Panc1 (cell line): Measurements from ENCODE around the gene HOXA13. TPM values are rescaled to one million over a fixed set of nuclear protein-coding genes. Genes with fewer than 3 reads are reported as not detected.

Source experiments
- ATAC-seq: fragments of 200-7000 bp; cut with Tn5 transposase; 2 replicates; pipeline ENCODE4 v1.9.1; 2020; ENCODE audit warnings: mild to moderate bottlenecking, moderate library complexity
- BruUV-seq: library from RNA; stranded (reverse); fragments of 400-500 nt; replicated peaks from 2 replicates; lab custom pipeline; 2021; lab: Mats Ljungman, UMichigan
- CTCF ChIA-PET: fragments of 300-600 bp; sonication (Branson Sonifier 250); formaldehyde crosslinking; loops from one replicate; lab custom pipeline; 2022; ENCODE audit warnings: antibody characterized with exemption; lab: Charles Lee
- POLR2A ChIA-PET: fragments of 300-600 bp; sonication (Branson Sonifier 250); formaldehyde crosslinking; loops from one replicate; lab custom pipeline; 2022; ENCODE audit warnings: antibody characterized with exemption; lab: Charles Lee
- DNase-seq: peaks from one replicate; pipeline ENCODE4 v3.0.0-alpha.2; 2010; ENCODE audit warnings: low read depth, low spot score
- H3K27ac ChIP-seq: 2 replicates; pipeline ENCODE4 v1.5.1; 2011; ENCODE audit warnings: mild to moderate bottlenecking, low read length, inconsistent platforms
- H3K27me3 ChIP-seq: fragments of 200-500 bp; sonication (Bioruptor generic); 2 replicates; pipeline ENCODE4 v1.6.0; 2014; ENCODE audit warnings: low read length, inconsistent platforms; ENCODE audit not compliant: control insufficient read depth, insufficient read depth
- H3K36me3 ChIP-seq: fragments of 200-500 bp; sonication (Bioruptor generic); 2 replicates; pipeline ENCODE4 v1.5.1; 2014; ENCODE audit warnings: inconsistent platforms, mild to moderate bottlenecking, low read length, moderate library complexity; ENCODE audit not compliant: control insufficient read depth, insufficient read depth
- H3K4me1 ChIP-seq: 2 replicates; pipeline ENCODE4 v1.5.1; 2011; ENCODE audit warnings: inconsistent platforms, mild to moderate bottlenecking, low read length, moderate library complexity; ENCODE audit not compliant: control insufficient read depth, insufficient read depth
- H3K4me3 ChIP-seq, 2 experiments: 2 replicates each; pipeline ENCODE4 v1.5.1; 2011 to 2012; ENCODE audit warnings: low read depth in 2 of 2, low read length in 2 of 2, mild to moderate bottlenecking in 2 of 2, inconsistent platforms in 1 of 2, moderate library complexity in 1 of 2
- H3K9me3 ChIP-seq: fragments of 200-500 bp; sonication (Bioruptor generic); 2 replicates; pipeline ENCODE4 v1.5.1; 2014; ENCODE audit warnings: low read depth, mild to moderate bottlenecking, inconsistent platforms, low read length, moderate library complexity; ENCODE audit not compliant: control insufficient read depth, insufficient read depth
- CTCF ChIP-seq: fragments of 450-650 bp; IDR thresholded peaks from 2 replicates; pipeline ENCODE4 v1.5.1; 2017; ENCODE audit warnings: mild to moderate bottlenecking
- POLR2AphosphoS5 ChIP-seq: IDR thresholded peaks from 2 replicates; pipeline ENCODE4 v1.6.1; 2012; ENCODE audit warnings: mild to moderate bottlenecking, low read depth, low read length, moderate library complexity
- SIN3A ChIP-seq: IDR thresholded peaks from 2 replicates; pipeline ENCODE4 v1.6.1; 2012; ENCODE audit warnings: low read depth, mild to moderate bottlenecking, low read length, moderate library complexity, borderline replicate concordance; ENCODE audit not compliant: insufficient read depth
- TCF7L2 ChIP-seq: IDR thresholded peaks from 2 replicates; pipeline ENCODE4 v1.6.1; 2011; ENCODE audit warnings: mild to moderate bottlenecking, low read depth, low read length, inconsistent platforms
- in situ Hi-C: cut with HindIII; loops from 2 replicates; pipeline ENCODE4 v1.10.0; 2016; ENCODE audit warnings: low sequenced_read_pairs, low pct_unique_long_range_greater_than_20kb
- intact Hi-C: fragments of 100-400 bp; cut with micrococcal nuclease; formaldehyde crosslinking; loops from one replicate; pipeline ENCODE4 v1.10.0; 2022; ENCODE audit not compliant: unreplicated experiment
- total RNA-seq: library from RNA; stranded (reverse); gene quantifications from one replicate; pipeline ENCODE4 v1.2.1, GENCODE V29; 2021; ENCODE audit not compliant: unreplicated experiment

HOXA13 gene
- total RNA-seq, 1 experiment from 2014 or later: 1.2 TPM

- BruUV-seq: no TSS peak
- Histone ChIP-seq H3K27me3 (no peaks in the 10 kb centered on the region), H3K27ac (no peak overlapping the region), H3K36me3 (no peaks in the 10 kb centered on the region), H3K4me1 (peaks cover 11% of the 10 kb centered on the region; the same call in 1 of the 2 replicates), H3K4me3 (no peak overlapping the region), H3K9me3 (no peaks in the 10 kb centered on the region)
- no peak for ATAC-seq
- ChIA-PET POLR2A (no interaction called here), CTCF (no interaction called here)
- intact Hi-C loops (no loop called here), in situ Hi-C loops (no loop called here)
- no peak for DNase-seq
- TF ChIP-seq CTCF: no peak
- TF ChIP-seq SIN3A: no peak
- TF ChIP-seq TCF7L2: no peak
- TF ChIP-seq POLR2AphosphoS5: no peak
Observed at GRCh38 chr7:27174874-27175625, 24.8 kb downstream of the HOXA13 start.

- POLR2A ChIA-PET: no interaction called here
Observed at GRCh38 chr7:27173956-27174873, 25.7 kb downstream of the HOXA13 start, which contains the start of gene HOXA10. TSS of gene HOXA10 (minus strand) at chr7:27174320. CDS start at chr7:27174306, 14 bp downstream.

More at GRCh38 chr7:27173956-27174873, 25.7 kb downstream of the HOXA13 start, which contains the start of gene HOXA10:
- CTCF ChIA-PET: no interaction called here
- intact Hi-C loops (no loop called here), in situ Hi-C loops (no loop called here)
- H3K4me1 ChIP-seq: peaks cover 7% of the 10 kb centered on the region; the same call in 1 of the 2 replicates
- TF ChIP-seq CTCF: no peak
- H3K27ac ChIP-seq: no peak within 1 kb of the TSS
- BruUV-seq: no TSS peak
- no peaks in the 10 kb centered on the region for H3K36me3 ChIP-seq
- no peak for ATAC-seq
- no peak for DNase-seq
- no peak within 1 kb of the TSS for H3K4me3 ChIP-seq
- H3K27me3 ChIP-seq: no peaks in the 10 kb centered on the region
- no peaks in the 10 kb centered on the region for H3K9me3 ChIP-seq
